ENCODE measurements around the gene DHH. TPM values are rescaled to one million over a fixed set of nuclear protein-coding genes. Genes with fewer than 3 reads are reported as not detected.

DHH gene
- total and polyA plus RNA-seq, 9 of the 15 experiments (the other 6 are each of a cell fraction or from before 2014, with no cell fraction given), result 0.07 to 2.6 (median 0.54) TPM

DNA sequence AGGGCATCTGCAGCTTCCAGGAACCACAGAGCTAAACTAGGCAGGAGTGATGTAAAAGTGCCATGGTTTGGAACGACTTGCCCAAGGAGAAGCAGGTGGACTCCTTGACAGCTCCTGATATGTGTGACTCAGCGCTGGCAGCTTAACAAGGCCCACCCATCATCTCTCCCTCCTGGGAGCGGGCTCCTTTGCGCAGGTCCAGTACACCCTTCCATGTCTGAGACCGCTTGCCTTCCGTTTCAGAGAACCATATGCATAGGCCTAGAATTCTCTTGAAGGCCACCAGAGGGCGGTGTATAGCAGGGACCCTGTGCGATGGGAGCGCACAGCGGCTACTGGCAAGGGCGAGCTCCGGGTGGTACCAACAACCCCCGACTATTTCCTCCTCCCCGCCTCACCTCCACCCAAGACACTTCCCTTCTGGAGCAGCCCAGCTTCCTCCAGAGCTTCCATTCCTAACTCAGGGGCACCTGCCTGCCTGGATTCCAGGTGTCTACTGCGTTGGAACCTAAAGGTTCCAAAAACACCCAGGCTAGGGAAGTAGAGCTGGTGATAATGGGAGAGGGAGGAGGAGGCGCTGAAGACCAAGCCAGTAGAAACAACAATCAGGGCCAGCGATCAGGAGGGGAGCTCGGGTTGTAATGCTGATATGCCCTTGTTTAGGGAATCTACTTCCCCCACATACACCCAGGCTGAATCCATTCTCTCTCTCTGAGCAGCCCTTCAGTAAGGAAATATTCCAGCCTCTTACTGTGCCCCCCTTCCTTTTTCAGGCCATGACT is 6.3 kb downstream of the DHH start (continued):
- TF ChIP-seq, protein P1, sequence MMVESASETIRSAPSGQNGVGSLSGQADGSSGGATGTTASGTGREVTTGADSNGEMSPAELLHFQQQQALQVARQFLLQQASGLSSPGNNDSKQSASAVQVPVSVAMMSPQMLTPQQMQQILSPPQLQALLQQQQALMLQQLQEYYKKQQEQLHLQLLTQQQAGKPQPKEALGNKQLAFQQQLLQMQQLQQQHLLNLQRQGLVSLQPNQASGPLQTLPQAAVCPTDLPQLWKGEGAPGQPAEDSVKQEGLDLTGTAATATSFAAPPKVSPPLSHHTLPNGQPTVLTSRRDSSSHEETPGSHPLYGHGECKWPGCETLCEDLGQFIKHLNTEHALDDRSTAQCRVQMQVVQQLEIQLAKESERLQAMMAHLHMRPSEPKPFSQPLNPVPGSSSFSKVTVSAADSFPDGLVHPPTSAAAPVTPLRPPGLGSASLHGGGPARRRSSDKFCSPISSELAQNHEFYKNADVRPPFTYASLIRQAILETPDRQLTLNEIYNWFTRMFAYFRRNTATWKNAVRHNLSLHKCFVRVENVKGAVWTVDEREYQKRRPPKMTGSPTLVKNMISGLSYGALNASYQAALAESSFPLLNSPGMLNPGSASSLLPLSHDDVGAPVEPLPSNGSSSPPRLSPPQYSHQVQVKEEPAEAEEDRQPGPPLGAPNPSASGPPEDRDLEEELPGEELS (CRISPR knock-in tag; IDR thresholded peaks at IDR 0.05; ENCODE audit: borderline replicate concordance), result no peak
- TF ChIP-seq TFAM (CRISPR knock-in tag; conservative IDR thresholded peaks at IDR 0.05) (no peak), PML (IDR thresholded peaks at IDR 0.05; ENCODE audit: low read length) (no peak), TBL1XR1 (IDR thresholded peaks at IDR 0.05; ENCODE audit: low read length in 2 of 2) (peak in 1 of 2 experiments; percentile 71; a peak in 1 of 4 replicates), POLR2G (IDR thresholded peaks at IDR 0.05; ENCODE audit: low read depth, low read length) (0 out of 2 replicates have a peak, but pooled peaks have one; percentile 43), GTF2F1 (IDR thresholded peaks at IDR 0.05; ENCODE audit: low read depth, low read length) (0 out of 2 replicates have a peak, but pooled peaks have one; percentile 54), ADNP (tag; IDR thresholded peaks at IDR 0.05) (no peak), CC2D1A (IDR thresholded peaks at IDR 0.05) (peak; percentile 66; the same call in 1 of the 2 replicates), KAT2B (IDR thresholded peaks at IDR 0.05; ENCODE audit: low read depth, low read length) (no peak), MEIS2 (IDR thresholded peaks at IDR 0.05; ENCODE audit: partially characterized antibody) (peak; percentile 89), RBM25 (IDR thresholded peaks at IDR 0.05; ENCODE audit: low read depth, low read length, severe bottlenecking) (no peak)
- TF ChIP-seq, protein P2, sequence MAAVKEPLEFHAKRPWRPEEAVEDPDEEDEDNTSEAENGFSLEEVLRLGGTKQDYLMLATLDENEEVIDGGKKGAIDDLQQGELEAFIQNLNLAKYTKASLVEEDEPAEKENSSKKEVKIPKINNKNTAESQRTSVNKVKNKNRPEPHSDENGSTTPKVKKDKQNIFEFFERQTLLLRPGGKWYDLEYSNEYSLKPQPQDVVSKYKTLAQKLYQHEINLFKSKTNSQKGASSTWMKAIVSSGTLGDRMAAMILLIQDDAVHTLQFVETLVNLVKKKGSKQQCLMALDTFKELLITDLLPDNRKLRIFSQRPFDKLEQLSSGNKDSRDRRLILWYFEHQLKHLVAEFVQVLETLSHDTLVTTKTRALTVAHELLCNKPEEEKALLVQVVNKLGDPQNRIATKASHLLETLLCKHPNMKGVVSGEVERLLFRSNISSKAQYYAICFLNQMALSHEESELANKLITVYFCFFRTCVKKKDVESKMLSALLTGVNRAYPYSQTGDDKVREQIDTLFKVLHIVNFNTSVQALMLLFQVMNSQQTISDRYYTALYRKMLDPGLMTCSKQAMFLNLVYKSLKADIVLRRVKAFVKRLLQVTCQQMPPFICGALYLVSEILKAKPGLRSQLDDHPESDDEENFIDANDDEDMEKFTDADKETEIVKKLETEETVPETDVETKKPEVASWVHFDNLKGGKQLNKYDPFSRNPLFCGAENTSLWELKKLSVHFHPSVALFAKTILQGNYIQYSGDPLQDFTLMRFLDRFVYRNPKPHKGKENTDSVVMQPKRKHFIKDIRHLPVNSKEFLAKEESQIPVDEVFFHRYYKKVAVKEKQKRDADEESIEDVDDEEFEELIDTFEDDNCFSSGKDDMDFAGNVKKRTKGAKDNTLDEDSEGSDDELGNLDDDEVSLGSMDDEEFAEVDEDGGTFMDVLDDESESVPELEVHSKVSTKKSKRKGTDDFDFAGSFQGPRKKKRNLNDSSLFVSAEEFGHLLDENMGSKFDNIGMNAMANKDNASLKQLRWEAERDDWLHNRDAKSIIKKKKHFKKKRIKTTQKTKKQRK (IDR thresholded peaks at IDR 0.05; ENCODE audit: borderline replicate concordance, low read depth, low read length), result no peak
- TF ChIP-seq, protein P3, sequence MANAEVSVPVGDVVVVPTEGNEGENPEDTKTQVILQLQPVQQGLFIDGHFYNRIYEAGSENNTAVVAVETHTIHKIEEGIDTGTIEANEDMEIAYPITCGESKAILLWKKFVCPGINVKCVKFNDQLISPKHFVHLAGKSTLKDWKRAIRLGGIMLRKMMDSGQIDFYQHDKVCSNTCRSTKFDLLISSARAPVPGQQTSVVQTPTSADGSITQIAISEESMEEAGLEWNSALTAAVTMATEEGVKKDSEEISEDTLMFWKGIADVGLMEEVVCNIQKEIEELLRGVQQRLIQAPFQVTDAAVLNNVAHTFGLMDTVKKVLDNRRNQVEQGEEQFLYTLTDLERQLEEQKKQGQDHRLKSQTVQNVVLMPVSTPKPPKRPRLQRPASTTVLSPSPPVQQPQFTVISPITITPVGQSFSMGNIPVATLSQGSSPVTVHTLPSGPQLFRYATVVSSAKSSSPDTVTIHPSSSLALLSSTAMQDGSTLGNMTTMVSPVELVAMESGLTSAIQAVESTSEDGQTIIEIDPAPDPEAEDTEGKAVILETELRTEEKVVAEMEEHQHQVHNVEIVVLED (CRISPR knock-in tag; IDR thresholded peaks at IDR 0.05), result no peak
- TF ChIP-seq, protein P4, sequence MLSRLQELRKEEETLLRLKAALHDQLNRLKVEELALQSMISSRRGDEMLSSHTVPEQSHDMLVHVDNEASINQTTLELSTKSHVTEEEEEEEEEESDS (CRISPR knock-in tag; IDR thresholded peaks at IDR 0.05), result no peak
- TF ChIP-seq, protein P5, sequence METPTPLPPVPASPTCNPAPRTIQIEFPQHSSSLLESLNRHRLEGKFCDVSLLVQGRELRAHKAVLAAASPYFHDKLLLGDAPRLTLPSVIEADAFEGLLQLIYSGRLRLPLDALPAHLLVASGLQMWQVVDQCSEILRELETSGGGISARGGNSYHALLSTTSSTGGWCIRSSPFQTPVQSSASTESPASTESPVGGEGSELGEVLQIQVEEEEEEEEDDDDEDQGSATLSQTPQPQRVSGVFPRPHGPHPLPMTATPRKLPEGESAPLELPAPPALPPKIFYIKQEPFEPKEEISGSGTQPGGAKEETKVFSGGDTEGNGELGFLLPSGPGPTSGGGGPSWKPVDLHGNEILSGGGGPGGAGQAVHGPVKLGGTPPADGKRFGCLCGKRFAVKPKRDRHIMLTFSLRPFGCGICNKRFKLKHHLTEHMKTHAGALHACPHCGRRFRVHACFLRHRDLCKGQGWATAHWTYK (CRISPR knock-in tag; IDR thresholded peaks at IDR 0.05), result no peak
- TF ChIP-seq, protein P6, sequence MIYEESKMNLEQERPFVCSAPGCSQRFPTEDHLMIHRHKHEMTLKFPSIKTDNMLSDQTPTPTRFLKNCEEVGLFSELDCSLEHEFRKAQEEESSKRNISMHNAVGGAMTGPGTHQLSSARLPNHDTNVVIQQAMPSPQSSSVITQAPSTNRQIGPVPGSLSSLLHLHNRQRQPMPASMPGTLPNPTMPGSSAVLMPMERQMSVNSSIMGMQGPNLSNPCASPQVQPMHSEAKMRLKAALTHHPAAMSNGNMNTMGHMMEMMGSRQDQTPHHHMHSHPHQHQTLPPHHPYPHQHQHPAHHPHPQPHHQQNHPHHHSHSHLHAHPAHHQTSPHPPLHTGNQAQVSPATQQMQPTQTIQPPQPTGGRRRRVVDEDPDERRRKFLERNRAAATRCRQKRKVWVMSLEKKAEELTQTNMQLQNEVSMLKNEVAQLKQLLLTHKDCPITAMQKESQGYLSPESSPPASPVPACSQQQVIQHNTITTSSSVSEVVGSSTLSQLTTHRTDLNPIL (CRISPR knock-in tag; IDR thresholded peaks at IDR 0.05), result no peak
